GM21528 (cell line): ENCODE measurements around the gene LOX.
"Not testable (repeated sequence)": the region's sequence is repeated elsewhere in the genome, so short reads cannot be mapped to it uniquely, and the experiment has no call there.

Source experiments
- ATAC-seq: cut with Tn5 transposase; IDR thresholded peaks from one replicate; pipeline ENCODE4 v1.9.1; 2021; ENCODE audit warnings: mild to moderate bottlenecking, moderate library complexity; ENCODE audit not compliant: unreplicated experiment, low FRiP score

LOX gene

DNA sequence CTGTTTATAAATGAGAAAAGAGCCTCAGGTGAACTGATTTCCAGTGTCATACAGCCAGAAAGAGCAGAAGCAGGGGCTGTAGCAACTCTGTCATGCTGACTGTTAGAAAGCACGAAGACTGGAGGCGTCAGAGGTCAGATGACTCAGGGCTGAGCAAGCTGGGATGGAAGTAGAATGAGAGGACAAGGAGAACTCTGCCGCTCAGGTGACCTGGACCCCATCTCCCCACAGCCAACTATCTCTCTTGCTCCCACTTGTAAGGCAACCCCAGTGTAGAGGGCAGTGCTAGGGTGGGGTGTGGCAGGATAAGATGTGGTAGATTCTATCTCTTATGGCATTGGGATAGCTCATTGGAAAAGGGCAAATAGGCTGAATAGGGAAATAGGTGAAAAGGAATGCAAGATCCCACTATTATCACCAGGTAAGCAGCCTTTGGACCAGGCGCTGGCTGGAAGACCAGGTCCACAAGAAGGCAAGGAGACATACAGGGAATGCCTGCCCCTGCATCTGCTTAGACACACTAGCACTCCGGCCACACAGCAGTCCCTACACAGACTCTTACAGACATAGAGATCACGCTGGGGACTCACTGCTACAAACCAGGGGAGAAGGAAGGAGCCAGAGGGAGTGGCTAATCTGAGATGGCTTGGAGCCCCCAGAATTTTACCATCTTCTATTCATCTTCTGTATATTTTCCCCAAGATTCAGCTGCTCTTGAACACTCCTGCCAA is 21.2 kb upstream of the LOX start:
- no peak for ATAC-seq

DNA sequence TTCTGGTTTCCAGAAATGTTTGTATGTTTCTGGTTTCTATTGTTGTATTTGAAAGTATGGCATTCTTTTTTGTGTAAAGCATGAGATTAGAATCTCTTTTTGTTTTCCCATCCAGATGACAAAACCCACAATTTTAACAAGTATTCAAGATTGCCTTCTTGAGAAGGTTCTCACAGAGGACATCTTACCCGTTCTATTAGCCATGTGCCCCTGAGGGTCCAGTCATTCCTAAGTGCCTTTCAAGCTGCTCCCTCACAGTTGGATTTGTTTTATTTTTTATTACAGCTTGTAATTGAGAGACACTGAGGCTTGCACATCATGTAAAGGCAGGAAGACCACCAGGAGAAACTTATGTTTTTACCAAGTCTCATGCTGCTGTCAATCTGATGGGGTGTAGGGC is 19.3 kb upstream of the LOX start:
- no peak for ATAC-seq

DNA sequence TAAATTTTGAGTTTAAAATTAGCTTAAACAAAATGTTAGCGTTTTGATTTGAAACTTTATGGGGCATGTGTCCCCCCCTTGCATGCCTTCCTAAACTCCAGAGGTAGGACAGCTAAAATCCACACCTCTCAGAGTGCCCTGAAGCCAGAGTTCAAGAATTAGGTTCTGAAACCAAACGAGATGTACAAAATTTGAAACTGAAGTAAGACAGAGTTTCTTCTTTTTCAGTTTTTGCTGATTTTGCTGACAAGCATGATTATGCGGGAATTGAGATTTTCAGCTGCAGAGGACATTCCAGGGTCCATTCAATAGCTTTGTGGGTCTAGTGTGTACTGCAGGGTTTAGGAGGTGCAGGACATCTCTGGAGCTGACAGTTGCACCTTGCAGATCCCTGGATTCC is 17.1 kb upstream of the LOX start:
- no peak for ATAC-seq

DNA sequence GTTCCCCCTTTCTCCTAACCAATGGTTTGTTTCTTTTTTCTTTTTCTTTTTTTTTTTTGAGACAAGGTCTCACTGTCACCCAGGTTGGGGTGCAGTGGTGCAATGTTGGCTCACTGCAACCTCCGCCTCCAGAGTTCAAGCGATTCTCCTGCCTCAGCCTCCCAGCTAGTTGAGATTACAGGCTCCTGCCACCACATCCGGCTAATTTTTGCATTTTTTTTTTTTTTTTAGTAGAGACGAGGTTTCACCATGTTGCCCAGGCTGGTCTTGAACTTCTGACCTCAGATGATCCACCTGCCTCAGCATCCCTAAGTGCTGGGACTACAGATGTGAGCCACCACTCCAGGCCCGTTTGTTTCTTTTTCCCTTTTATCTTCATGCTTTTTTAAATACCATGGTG is 16.2 kb upstream of the LOX start:
- not testable (repeated sequence) for ATAC-seq

DNA sequence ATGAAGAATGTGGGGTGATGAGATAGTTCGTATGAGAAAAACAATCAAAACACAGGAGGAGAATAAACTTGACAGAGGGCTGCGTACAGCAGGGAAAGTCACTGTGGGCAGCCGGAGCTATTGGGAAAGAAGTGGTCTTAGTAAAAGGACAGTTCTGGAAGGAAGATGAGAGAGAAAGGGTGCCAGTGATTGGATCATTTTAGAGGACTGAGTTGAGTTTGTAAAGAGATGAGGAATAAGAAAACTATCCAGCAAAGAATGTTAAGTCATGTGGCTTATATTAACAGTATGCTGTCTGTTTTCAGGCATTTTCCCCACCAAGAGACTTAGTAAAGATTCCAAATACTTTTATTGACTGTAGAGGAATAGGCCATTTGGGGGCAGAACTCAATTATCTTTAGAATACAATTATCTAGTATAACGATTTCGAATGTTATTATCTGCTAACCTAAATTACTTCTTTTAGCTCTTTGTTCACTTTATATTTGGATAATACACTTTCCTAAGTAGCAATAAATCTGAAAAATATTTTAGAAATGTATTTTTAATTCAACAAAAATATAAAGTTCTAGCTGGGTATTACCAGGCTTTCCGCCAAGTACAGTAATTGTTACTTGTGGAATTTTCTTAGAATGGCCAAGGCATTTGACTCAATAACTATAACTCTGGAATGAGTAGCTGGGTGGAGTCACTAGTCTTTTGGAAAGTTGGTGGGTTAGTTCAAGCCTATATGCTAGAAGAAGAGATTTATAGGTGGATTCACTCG is 15.5 kb upstream of the LOX start:
- no peak for ATAC-seq

DNA sequence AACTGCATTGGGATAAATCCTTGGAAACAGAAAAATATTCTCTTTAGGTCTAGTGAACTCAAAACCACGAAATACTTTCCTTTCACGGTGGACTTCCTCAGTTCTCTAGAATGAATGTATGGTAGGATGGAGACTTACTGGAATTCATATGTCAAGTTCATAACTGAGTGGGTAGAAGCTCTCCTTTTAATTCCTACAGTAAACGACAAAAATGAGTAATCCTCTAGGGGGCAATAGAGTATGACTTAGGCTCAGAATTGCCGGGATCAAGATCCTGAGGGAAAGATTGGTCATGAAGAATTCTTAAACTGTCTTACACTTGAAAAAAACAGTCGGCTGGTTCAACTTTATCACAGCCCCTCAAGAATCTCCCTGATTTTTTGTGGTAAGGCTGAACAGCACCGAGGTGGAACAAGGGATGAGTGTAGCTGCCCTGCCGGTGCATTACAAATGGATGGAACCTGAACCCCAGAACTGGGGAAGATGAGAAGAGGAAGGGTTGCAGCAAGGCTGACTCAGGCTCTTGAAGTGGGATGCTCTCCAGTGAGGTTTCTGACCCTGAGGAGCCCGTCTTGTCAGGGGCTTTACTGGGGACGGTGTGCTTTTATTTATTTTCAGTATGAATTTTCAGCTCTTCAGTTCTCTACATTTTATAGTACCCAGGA is 14.0 kb upstream of the LOX start:
- ATAC-seq, result no peak

DNA sequence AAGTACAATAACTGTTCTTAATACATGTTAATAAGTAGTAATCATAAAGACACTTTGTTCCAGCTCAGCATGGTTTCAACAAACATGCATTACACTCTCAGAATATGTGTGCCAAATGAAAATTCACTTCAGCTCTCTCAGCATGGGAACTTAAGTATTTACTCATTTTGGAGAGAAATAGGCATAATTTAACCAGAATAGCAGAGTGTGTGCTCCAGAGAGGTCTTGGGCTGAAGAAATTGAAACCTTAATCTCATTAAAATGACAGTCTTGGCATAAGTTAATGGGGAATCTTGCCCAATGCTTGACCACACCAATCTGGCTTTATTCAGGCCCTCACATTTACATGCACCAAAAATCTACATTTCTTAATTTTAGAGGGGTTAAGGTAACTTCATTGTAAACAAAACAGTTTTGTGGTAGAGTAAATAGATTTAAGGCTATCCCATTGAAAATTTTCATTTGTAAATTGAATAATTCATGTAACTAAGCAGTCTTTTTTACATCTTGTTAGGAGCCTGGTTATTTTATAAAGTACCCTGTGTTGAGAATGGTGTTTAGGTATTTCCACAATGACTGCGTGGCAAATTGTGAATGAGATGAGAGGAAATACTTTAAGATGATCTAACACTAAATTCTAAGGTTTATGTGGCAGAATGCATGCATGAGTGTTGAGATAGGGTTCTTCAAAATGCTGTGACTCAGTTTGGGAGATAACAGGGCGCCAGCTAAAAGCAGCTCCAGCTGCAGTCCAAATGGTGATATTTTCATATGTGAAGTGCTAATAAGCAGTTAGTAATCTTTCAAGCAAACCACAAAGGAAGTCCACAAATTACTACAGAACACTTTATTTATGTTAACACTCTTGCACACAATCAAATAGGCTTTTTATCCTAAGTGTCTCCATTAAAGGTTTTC is 11.3 kb upstream of the LOX start:
- ATAC-seq, result no peak

DNA sequence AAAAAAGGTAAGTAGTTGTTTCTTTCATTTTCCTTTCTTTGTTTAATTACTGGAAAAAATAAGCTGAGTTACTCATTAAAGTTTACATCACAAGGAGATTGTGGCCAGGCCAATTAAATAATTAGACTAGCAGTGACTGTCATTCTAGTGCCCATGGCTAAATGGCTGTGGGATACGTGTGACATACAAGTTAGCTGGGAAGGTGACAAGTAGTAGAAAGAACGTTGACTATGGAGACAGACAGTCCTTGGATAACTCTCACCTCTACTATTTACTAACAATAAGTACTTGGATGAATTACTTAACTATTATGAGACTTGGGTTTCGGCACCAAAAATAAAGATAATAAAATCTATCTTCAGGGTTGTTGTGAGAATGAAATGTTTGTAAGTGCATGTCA is 7.0 kb upstream of the LOX start:
- no peak for ATAC-seq

DNA sequence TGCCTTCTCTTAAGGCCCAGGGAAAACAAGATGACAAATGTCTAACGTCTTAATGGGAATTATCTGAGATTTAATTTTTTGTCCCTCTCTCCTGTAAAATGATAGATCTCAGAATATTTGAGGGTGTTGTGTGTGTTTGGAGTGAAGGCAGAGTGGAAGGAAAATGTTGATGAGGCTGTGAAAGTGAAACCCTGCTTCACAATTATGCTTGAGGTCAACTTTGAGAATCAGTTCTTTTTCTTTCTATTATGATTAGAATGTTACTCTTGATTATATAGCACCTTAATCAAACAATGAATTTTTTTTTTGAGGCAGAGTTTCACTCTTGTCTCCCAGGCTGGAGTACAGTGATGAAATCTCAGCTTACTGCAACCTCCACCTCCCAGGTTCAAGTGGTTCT is 5.5 kb upstream of the LOX start:
- no peak for ATAC-seq

DNA sequence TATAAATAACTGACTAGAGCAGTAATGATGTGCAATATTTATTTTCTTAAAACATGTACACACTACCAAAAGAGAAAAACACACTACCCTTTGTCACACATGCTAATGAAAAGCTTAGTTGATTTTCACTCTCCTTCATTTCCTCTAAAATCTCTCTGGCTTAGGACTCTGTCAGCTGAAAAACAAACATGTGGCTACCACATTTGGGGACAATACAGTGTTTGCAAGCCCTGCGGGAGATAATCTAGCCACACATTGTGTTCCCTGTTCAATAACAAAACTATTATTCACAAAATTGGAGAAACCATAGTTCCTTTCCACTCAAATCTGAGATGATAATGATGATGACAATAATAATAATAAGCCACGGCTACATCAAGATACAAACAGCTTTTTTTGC is 3.5 kb upstream of the LOX start:
- ATAC-seq, result no peak

DNA sequence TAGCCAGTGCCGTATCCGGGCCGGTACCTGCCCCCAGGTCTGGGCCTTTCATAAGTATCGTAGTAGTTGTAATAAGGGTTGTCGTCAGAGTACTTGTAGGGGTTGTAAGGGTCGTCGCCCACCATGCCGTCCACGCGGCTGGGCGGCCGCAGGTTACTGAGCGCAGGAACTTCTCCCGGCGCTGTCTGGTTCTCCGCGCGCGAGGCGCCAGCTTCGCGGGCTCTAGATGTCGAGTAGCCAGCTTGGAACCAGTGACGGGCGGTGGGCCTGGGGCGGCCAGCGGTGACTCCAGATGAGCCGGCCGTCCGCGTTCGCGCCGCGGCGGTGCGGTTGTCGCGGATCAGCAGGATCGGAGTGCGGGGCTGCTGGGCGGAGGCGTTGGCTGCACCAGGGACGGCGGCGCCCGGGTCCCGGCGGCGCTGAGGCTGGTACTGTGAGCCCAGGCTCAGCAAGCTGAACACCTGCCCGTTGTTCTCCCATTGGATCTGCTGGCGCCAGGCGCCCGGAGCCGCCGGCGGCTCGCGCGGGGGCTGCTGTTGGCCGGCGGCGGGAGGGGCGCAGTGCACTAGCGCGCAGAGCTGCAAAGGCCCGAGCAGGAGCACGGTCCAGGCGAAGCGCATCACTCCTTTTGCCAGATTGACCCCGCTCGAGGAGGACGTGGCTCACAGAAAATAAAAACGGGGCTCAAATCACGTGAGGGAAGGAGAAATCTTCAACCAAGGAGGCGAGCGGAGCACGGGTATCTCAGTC is 518 bp downstream of the LOX start:
- ATAC-seq, result peak; percentile 33

DNA sequence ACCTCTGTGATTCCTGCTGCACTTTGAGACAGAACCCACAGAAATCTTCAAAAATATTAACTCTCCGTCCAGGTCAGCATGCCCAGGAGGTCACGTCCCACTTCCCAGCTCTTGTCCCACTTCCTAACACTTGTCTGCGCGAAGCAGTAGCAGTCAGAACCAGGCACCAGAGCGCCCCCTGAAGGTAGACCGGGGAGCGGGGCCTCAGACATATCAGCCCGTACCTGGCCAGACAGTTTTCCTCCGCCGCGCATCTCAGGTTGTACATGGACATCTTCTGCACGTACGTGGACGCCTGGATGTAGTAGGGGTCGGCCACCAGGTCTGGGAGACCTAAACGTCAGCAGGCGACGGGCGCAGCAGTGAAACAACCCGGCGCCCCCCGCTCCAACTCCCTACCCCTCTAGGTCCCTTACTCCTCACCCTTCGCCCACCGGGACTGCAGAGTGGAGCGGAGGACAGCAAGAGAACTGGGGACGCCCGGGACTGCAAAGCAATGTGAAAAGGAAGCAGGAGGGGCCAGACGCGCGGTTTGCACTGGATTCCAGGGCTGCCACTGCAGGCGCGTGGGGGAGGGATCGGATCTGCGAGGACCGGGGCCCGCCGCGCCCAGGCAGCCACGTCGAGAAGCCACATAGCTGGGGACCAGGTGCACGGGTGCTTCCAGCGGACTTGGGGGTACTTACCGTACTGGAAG is 1.2 kb downstream of the LOX start:
- peak; percentile 54 for ATAC-seq

DNA sequence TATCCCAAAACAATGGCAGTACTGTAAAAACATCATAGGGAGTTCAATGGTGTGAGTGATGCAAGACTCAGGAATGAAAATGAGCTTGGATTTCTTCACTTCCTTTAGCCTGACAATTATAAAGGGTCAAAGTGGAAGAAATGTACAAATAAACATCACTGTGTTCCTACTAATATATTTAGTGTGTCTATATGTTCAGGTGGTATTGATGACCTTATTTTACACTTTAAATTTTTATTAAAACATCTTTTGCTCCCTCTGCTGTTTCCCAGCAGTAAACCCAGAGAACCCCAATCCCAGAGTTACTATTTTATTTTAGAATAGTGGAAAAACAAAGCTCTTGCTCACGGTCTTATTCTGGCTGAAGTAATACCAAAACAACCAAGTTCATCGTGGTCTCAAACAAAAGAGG is 2.0 kb downstream of the LOX start:
- no peak for ATAC-seq

DNA sequence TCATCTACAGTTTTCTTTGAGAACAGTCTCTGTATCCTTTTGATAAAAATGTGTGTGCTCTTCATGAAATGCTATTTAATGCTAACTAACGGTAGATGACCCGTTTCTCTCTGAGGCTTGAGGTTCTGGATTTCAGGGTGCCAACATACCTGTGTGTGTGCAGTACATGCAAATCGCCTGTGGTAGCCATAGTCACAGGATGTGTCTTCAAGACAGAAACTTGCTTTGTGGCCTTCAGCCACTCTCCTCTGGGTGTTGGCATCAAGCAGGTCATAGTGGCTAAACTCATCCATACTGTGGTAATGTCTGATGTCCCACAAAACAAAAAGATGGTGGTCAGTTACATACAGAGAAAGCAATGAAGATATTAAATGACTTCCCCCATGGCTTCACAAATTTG is 4.2 kb downstream of the LOX start:
- ATAC-seq, result no peak

DNA sequence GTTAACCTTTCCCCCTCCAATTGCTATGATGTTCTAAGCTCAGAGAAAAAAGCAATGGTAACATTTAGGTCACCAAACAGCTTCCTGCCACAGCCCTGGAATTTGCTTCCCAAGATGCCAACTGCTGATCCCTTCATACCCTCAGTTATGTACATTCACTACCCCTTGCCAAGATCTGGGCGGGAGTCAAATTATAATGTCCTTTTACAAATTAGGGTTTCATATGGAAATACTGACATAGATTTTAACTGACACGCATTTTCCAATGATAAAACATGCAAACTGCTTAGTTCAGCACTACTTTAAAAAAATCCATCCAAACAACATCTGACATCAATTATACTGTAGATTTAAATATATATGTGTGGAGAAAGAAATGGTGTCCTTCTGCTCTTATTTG is 5.0 kb downstream of the LOX start:
- no peak for ATAC-seq

DNA sequence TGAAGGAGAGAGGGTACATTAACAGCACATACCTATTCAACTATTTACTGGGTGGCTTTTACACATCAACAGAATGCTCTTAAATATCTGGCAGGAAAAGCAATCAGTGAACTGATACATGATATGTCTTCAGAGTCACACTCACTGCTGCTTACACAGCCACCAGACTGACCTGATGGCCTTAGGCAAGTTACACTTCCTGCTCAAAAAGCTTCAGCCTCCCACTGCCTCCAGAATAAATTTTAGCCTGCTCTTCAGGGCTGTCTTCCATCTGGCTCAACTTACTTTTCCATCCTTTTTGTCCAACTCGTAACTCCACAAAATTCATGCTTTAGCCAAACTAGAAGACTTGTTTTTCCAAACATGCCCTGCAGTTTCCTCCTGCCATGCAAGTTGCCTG is 10.7 kb downstream of the LOX start:
- no peak for ATAC-seq

DNA sequence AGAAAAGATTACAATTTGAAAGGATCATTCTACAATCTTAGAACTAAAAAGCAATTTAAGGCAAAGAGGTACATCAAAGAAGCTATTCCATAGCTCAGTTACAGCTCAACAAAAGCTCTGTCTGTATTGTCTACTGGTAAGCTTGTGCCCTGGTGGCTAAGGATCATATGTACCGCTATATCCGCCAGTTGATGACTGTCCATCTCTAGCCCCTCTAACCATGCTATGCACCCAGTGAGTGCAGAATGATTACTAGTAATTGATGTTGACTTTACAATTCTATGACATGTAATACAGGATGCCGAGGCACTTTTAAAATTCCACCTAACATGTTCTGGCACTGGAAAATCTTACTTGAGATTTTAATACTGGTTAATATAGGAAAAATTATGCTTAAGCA is 13.1 kb downstream of the LOX start:
- no peak for ATAC-seq

DNA sequence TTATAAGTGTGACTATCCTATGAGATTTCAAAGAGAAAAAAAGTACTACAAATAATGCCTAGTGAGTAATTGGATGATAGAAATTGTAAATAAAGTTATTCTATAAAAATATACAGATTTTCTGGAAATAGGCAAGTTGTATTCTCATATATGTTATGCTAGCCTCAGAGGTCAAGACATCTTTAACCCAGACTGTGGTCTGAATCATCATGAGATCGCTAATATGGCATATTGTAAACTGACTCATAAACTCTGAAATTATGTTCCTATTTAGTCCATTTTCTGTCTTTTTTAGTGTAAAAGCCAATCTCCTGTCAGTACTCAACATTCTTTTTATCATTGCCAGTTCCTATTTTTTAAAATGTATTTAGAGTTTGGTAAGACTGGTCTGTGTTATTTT is 14.2 kb downstream of the LOX start:
- ATAC-seq, result no peak

DNA sequence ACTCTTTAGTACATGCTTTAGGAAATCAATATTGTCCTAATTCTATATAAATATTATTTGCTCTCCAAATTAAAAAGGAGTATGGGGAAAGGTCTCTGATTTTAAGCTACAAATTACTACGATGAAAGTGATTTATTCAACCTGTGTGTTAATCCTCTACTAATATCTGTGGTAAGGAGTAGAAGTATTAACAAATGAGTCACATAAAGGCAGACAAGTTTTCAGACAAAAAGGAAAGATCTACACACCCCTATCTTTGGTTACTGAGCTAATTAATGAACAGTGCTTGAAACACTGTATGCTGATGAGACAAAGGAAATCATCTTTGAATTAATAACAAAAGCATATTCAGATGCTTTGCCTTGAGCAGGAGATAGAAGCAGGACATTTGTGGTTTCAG is 15.9 kb downstream of the LOX start:
- ATAC-seq, result no peak
